ENCODE measurements around the gene DHX29.
A peak's percentile ranks its signal among the peaks of the same experiment; 100 is the strongest.

DHX29 gene

DNA sequence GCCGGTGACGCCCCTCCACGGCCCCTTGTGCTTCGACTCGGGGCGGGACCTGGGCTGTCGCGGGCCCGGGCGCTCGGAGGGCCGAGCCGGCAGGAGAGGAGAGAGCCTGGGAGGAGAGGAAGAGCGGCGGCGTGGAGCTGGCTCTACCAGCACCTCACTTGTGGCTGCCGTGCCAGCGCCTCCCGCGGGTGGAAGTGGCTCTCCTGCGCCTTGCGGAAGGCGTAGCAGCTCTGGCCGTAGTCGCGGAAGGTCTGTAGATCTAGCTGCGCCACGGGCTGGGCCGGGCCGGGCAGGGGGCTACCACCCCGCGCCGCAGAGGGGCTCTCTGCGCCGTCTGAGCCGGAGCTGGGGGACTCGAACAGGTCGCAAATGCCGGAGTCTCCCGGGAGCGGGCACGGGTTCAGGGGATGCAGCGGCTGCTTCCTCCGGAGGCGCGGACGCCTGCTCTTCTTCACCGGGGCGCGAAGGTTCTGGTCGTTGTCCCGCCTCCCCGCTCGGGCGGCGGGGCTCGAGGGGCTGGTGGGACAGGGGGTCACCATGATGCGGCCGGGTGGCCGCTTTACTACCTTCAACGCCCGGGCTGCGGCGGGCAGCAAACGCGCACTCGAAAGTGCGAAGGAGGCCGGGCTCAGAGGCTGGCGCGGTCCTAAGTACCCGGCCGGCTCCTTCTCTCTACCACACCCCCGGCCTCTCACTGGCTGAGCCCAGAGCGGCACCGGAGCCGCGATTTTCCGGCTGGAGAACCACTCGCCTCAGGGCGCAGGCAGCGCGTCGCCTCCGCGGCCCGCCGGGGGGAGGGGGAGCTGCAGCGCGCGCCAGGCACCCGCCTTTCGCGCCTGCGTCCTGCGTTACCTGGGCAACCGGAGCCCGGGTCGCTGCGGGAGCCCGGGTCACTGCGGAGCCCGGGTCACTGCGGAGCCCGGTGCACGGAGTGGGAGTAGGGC is 74.2 kb downstream of the DHX29 start, which contains the start of gene CCNO (continued):
- TF ChIP-seq, protein P1, sequence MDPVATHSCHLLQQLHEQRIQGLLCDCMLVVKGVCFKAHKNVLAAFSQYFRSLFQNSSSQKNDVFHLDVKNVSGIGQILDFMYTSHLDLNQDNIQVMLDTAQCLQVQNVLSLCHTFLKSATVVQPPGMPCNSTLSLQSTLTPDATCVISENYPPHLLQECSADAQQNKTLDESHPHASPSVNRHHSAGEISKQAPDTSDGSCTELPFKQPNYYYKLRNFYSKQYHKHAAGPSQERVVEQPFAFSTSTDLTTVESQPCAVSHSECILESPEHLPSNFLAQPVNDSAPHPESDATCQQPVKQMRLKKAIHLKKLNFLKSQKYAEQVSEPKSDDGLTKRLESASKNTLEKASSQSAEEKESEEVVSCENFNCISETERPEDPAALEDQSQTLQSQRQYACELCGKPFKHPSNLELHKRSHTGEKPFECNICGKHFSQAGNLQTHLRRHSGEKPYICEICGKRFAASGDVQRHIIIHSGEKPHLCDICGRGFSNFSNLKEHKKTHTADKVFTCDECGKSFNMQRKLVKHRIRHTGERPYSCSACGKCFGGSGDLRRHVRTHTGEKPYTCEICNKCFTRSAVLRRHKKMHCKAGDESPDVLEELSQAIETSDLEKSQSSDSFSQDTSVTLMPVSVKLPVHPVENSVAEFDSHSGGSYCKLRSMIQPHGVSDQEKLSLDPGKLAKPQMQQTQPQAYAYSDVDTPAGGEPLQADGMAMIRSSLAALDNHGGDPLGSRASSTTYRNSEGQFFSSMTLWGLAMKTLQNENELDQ (tag by site-specific recombination; IDR thresholded peaks at IDR 0.05; ENCODE audit: low read depth), result no peak
- TF ChIP-seq KLF10 (tag by site-specific recombination; IDR thresholded peaks at IDR 0.05) (peak; percentile 97), ZNF768 (tag by site-specific recombination; IDR thresholded peaks at IDR 0.05) (no peak), SP2 (tag by site-specific recombination; IDR thresholded peaks at IDR 0.05) (peak; percentile 67), ZNF530 (tag by site-specific recombination; IDR thresholded peaks at IDR 0.05; ENCODE audit: low read depth) (no peak), ZNF660 (tag by site-specific recombination; IDR thresholded peaks at IDR 0.05) (peak; percentile 76; the same call in 1 of the 2 replicates), ZNF560 (tag by site-specific recombination; IDR thresholded peaks at IDR 0.05; ENCODE audit: borderline replicate concordance) (no peak), ZNF133 (tag by site-specific recombination; IDR thresholded peaks at IDR 0.05) (no peak), OSR2 (tag by site-specific recombination; IDR thresholded peaks at IDR 0.05) (peak; percentile 32; the same call in 1 of the 2 replicates), ZNF324 (tag by site-specific recombination; IDR thresholded peaks at IDR 0.05) (0 out of 2 replicates have a peak, but pooled peaks have one; percentile 28), ZNF544 (tag by site-specific recombination; IDR thresholded peaks at IDR 0.05) (no peak), ZNF626 (tag by site-specific recombination; IDR thresholded peaks at IDR 0.05) (0 out of 2 replicates have a peak, but pooled peaks have one; percentile 16), ZNF350 (tag by site-specific recombination; IDR thresholded peaks at IDR 0.05) (no peak), ZNF19 (tag by site-specific recombination; IDR thresholded peaks at IDR 0.05; ENCODE audit: low read depth) (no peak)
- TF ChIP-seq, protein P2, sequence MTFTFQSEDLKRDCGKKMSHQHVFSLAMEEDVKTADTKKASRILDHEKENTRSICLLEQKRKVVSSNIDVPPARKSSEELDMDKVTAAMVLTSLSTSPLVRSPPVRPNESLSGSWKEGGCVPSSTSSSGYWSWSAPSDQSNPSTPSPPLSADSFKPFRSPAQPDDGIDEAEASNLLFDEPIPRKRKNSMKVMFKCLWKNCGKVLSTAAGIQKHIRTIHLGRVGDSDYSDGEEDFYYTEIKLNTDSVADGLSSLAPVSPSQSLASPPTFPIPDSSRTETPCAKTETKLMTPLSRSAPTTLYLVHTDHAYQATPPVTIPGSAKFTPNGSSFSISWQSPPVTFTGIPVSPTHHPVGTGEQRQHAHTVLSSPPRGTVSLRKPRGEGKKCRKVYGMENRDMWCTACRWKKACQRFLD (tag by site-specific recombination; IDR thresholded peaks at IDR 0.05), result peak; percentile 40; the same call in 1 of the 2 replicates
- TF ChIP-seq, protein P3, sequence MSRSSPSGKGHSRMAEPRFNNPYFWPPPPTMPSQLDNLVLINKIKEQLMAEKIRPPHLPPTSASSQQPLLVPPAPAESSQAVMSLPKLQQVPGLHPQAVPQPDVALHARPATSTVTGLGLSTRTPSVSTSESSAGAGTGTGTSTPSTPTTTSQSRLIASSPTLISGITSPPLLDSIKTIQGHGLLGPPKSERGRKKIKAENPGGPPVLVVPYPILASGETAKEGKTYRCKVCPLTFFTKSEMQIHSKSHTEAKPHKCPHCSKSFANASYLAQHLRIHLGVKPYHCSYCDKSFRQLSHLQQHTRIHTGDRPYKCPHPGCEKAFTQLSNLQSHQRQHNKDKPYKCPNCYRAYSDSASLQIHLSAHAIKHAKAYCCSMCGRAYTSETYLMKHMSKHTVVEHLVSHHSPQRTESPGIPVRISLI (tag by site-specific recombination; IDR thresholded peaks at IDR 0.05), result no peak
- TF ChIP-seq, protein P4, sequence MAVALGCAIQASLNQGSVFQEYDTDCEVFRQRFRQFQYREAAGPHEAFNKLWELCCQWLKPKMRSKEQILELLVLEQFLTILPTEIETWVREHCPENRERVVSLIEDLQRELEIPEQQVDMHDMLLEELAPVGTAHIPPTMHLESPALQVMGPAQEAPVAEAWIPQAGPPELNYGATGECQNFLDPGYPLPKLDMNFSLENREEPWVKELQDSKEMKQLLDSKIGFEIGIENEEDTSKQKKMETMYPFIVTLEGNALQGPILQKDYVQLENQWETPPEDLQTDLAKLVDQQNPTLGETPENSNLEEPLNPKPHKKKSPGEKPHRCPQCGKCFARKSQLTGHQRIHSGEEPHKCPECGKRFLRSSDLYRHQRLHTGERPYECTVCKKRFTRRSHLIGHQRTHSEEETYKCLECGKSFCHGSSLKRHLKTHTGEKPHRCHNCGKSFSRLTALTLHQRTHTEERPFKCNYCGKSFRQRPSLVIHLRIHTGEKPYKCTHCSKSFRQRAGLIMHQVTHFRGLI (tag by site-specific recombination; IDR thresholded peaks at IDR 0.05), result peak; percentile 71
- TF ChIP-seq, protein P5, sequence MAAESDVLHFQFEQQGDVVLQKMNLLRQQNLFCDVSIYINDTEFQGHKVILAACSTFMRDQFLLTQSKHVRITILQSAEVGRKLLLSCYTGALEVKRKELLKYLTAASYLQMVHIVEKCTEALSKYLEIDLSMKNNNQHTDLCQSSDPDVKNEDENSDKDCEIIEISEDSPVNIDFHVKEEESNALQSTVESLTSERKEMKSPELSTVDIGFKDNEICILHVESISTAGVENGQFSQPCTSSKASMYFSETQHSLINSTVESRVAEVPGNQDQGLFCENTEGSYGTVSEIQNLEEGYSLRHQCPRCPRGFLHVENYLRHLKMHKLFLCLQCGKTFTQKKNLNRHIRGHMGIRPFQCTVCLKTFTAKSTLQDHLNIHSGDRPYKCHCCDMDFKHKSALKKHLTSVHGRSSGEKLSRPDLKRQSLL (tag by site-specific recombination; IDR thresholded peaks at IDR 0.05), result peak; percentile 95
- TF ChIP-seq, protein P6, sequence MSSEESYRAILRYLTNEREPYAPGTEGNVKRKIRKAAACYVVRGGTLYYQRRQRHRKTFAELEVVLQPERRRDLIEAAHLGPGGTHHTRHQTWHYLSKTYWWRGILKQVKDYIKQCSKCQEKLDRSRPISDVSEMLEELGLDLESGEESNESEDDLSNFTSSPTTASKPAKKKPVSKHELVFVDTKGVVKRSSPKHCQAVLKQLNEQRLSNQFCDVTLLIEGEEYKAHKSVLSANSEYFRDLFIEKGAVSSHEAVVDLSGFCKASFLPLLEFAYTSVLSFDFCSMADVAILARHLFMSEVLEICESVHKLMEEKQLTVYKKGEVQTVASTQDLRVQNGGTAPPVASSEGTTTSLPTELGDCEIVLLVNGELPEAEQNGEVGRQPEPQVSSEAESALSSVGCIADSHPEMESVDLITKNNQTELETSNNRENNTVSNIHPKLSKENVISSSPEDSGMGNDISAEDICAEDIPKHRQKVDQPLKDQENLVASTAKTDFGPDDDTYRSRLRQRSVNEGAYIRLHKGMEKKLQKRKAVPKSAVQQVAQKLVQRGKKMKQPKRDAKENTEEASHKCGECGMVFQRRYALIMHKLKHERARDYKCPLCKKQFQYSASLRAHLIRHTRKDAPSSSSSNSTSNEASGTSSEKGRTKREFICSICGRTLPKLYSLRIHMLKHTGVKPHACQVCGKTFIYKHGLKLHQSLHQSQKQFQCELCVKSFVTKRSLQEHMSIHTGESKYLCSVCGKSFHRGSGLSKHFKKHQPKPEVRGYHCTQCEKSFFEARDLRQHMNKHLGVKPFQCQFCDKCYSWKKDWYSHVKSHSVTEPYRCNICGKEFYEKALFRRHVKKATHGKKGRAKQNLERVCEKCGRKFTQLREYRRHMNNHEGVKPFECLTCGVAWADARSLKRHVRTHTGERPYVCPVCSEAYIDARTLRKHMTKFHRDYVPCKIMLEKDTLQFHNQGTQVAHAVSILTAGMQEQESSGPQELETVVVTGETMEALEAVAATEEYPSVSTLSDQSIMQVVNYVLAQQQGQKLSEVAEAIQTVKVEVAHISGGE (tag by site-specific recombination; conservative IDR thresholded peaks at IDR 0.05; ENCODE audit: low read depth), result peak; percentile 85
- TF ChIP-seq, protein P7, sequence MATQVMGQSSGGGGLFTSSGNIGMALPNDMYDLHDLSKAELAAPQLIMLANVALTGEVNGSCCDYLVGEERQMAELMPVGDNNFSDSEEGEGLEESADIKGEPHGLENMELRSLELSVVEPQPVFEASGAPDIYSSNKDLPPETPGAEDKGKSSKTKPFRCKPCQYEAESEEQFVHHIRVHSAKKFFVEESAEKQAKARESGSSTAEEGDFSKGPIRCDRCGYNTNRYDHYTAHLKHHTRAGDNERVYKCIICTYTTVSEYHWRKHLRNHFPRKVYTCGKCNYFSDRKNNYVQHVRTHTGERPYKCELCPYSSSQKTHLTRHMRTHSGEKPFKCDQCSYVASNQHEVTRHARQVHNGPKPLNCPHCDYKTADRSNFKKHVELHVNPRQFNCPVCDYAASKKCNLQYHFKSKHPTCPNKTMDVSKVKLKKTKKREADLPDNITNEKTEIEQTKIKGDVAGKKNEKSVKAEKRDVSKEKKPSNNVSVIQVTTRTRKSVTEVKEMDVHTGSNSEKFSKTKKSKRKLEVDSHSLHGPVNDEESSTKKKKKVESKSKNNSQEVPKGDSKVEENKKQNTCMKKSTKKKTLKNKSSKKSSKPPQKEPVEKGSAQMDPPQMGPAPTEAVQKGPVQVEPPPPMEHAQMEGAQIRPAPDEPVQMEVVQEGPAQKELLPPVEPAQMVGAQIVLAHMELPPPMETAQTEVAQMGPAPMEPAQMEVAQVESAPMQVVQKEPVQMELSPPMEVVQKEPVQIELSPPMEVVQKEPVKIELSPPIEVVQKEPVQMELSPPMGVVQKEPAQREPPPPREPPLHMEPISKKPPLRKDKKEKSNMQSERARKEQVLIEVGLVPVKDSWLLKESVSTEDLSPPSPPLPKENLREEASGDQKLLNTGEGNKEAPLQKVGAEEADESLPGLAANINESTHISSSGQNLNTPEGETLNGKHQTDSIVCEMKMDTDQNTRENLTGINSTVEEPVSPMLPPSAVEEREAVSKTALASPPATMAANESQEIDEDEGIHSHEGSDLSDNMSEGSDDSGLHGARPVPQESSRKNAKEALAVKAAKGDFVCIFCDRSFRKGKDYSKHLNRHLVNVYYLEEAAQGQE (tag by site-specific recombination; IDR thresholded peaks at IDR 0.05), result 0 out of 2 replicates have a peak, but pooled peaks have one; percentile 10
- TF ChIP-seq, protein P8, sequence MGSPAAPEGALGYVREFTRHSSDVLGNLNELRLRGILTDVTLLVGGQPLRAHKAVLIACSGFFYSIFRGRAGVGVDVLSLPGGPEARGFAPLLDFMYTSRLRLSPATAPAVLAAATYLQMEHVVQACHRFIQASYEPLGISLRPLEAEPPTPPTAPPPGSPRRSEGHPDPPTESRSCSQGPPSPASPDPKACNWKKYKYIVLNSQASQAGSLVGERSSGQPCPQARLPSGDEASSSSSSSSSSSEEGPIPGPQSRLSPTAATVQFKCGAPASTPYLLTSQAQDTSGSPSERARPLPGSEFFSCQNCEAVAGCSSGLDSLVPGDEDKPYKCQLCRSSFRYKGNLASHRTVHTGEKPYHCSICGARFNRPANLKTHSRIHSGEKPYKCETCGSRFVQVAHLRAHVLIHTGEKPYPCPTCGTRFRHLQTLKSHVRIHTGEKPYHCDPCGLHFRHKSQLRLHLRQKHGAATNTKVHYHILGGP (tag by site-specific recombination; IDR thresholded peaks at IDR 0.05), result no peak

Data from HEK293 (cell line).